SU-DHL-6 (cell line): ENCODE data around the gene SLC35E4.

Experiments used
- CTCF ChIP-seq: fragments of 200-600 bp; sonication (generic); IDR thresholded peaks from one replicate; pipeline ENCODE4 v1.5.1; 2017; ENCODE audit warnings: antibody characterized with exemption, mild to moderate bottlenecking, low read length, moderate library complexity; ENCODE audit not compliant: insufficient read depth, poor library complexity, severe bottlenecking
- EZH2phosphoT487 ChIP-seq: fragments of 200-600 bp; sonication (generic), shearing (Covaris generic); conservative IDR thresholded peaks from 2 replicates; pipeline ENCODE4 v1.6.1; 2018; ENCODE audit warnings: mild to moderate bottlenecking, antibody characterized with exemption, low read length, moderate library complexity, mixed read lengths

- TF ChIP-seq CTCF (no peak), EZH2phosphoT487 (no peak)
Observed at GRCh38 chr22:30610299-30610698, 25.3 kb upstream of the SLC35E4 start.
